HG03575 (cell line): ENCODE measurements around the gene MUS81.

Experiments
- ATAC-seq: cut with Tn5 transposase; IDR thresholded peaks from one replicate; pipeline ENCODE4 v1.9.1; 2021; ENCODE audit not compliant: unreplicated experiment, insufficient number of reproducible peaks, low FRiP score; ENCODE audit errors: extremely low read depth

Gene MUS81

GRCh38 chr11:65900899-65901180 lies 40.6 kb downstream of the MUS81 start:
- ATAC-seq = no peak

- ATAC-seq = no peak
Measured at GRCh38 chr11:65903068-65903481, 42.8 kb downstream of the MUS81 start.

GRCh38 chr11:65903715-65904114 lies 43.5 kb downstream of the MUS81 start:
- ATAC-seq = no peak

GRCh38 chr11:65906602-65907001 lies 46.4 kb downstream of the MUS81 start:
- no peak for ATAC-seq

- no peak for ATAC-seq
Measured at GRCh38 chr11:65907878-65908277, 47.6 kb downstream of the MUS81 start.

- no peak for ATAC-seq
Measured at GRCh38 chr11:65911682-65912568, 51.7 kb downstream of the MUS81 start.

- ATAC-seq = no peak
Measured at GRCh38 chr11:65912845-65913244, 52.6 kb downstream of the MUS81 start.

GRCh38 chr11:65915101-65915820 lies 55.0 kb downstream of the MUS81 start:
- ATAC-seq = no peak

GRCh38 chr11:65915821-65916251 lies 55.6 kb downstream of the MUS81 start:
- no peak for ATAC-seq
